Choroid plexus epithelial cell (primary cell): Measurements from ENCODE around the gene KIAA1671.

Experiments
- DNase-seq: peaks from one replicate; pipeline ENCODE4 v3.0.0-alpha.2; 2010; ENCODE audit warnings: low read depth
- H3K4me3 ChIP-seq: 2 replicates; pipeline ENCODE4 v1.5.1; 2011; ENCODE audit warnings: low read depth, mild to moderate bottlenecking, control low read depth, low read length, moderate library complexity
- CTCF ChIP-seq: conservative IDR thresholded peaks from 2 replicates; pipeline ENCODE4 v1.5.1; 2011; ENCODE audit warnings: low read depth, mild to moderate bottlenecking, control low read depth, inconsistent platforms, low read length, moderate library complexity

Gene KIAA1671

GRCh38 chr22:25112538-25113253 is 160.2 kb downstream of the KIAA1671 start:
- no peak for DNase-seq
- H3K4me3 ChIP-seq = no peak overlapping the region
- no peak for TF ChIP-seq CTCF

DNA sequence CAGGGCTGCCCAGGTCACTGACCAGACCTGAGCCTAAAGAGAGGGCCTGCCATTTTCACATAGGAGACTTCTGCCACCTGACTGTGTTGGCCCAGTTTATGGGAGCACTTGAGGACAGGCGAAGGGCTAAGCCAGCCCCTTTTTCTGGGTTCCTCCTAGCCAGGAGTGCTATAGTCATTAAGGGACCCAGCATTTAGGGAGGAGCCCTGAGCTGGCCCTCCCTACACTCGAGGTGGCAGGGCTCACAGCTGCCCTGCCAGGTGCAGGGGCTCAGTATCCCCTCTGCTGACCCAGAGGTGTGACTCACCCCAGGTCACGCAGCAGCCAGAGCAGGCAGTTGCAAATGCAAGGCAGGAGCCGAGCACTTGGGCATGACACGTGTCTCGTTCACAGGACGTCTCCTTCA is 160.8 kb downstream of the KIAA1671 start:
- no peak for TF ChIP-seq CTCF
- no peak overlapping the region for H3K4me3 ChIP-seq
- no peak for DNase-seq

DNA sequence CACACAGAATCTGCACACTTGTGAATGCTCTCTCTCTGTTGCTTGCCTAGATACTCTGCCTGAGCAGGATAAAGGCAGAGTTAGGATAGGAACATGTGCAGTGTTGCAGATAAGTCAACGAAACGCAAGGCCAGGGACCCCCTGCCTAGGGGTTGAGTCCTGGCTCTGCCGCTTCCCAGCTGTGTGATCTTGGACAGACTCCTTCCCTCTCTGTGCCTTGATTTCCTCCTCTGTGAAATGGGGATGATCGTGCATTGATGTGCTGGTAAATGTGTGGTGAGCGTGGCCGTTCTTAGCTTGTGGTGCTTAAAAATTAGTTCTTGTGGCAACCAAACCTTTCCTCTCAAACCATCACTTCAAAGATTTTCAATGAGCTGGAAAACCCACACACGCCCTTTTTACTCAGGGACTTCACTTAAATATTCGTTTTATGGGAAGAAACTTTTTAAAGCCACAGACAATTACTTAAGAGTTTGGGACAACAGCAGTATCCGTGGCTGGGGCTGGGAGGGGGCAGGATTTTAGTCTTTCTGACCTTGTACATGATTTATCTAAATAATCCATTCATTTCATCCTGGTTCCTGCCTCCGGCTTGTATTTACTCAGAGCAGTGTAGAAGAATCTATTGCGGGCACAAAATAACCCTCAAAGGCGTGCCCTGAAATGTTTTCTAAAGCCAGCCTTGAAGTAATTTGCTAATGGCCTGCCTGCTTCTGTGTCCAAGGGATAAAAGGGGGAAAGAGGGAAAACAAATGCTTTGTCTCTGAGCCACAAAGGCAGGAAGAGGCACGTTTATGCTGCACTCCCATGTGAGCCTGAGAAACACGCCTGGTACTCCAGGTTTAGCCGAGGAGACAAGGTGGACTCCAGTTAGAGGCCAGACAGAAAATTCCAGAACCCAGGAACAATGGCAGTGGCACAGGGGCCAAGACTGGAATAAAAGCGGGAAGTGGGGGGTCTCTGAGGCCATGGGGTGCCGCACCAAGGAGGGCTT is 162.2 kb downstream of the KIAA1671 start:
- H3K4me3 ChIP-seq = no peak overlapping the region
- no peak for DNase-seq
- no peak for TF ChIP-seq CTCF

- no peak overlapping the region for H3K4me3 ChIP-seq
- no peak for TF ChIP-seq CTCF
- DNase-seq = no peak
Measured at GRCh38 chr22:25119609-25120008, 167.1 kb downstream of the KIAA1671 start.

GRCh38 chr22:25120093-25120561 is 167.6 kb downstream of the KIAA1671 start:
- TF ChIP-seq CTCF = no peak

DNA sequence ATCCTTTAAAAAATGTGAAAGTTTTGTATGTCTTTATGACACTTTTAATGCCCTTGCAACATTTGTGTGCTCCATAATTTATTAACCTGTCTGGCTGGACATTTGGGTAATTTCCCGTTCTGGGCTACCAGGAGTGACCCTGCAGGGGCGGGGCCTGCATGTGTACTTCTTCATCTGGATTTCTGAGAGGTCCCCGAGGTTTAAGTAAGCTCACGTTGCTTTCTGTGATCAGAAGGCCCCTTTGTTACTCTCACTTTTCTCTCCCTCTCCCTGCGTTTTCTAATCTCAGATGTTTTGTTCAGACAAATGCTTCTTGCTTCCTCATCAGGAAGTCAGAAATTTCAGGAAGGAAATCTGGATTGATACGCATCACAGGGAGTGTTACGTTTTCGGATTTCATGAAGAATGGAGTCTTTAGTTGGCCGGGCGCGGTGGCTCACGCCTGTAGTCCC is 168.3 kb downstream of the KIAA1671 start:
- TF ChIP-seq CTCF = no peak
- H3K4me3 ChIP-seq = no peak overlapping the region
- no peak for DNase-seq

More at GRCh38 chr22:25120093-25120561, 167.6 kb downstream of the KIAA1671 start:
- H3K4me3 ChIP-seq = no peak overlapping the region
- DNase-seq = no peak
